Upper lobe of left lung (tissue), 4 donors: ENCODE results near the gene ZNF407.

Experiments
- CTCF ChIP-seq, 6 experiments: fragments of 450-650 bp in 4 of 6; fragments of 200-600 bp in 2 of 6; sonication (generic) in 2 of 6; IDR thresholded peaks; one replicate each; pipeline ENCODE4 v1.5.1; 2016 to 2019; ENCODE audit warnings: antibody characterized with exemption in 6 of 6
- POLR2A ChIP-seq, 4 donors: fragments of 450-650 bp; IDR thresholded peaks; one replicate each; pipeline ENCODE4 v1.5.1; 2016 to 2017; ENCODE audit warnings: antibody characterized with exemption in 4 of 4, mild to moderate bottlenecking in 2 of 4

GRCh38 chr18:74914052-74914591 lies 316.5 kb downstream of the ZNF407 start:
- TF ChIP-seq CTCF (IDR thresholded peaks at IDR 0.05), result no peak
- TF ChIP-seq POLR2A (IDR thresholded peaks at IDR 0.05), result no peak
